PC-3 (cell line): ENCODE data around the gene ADO. TPM values are rescaled to one million over a fixed set of nuclear protein-coding genes. Genes with fewer than 3 reads are reported as not detected.

ENCODE experiments used
- ATAC-seq: fragments of 200-7000 bp; cut with Tn5 transposase; 2 replicates; pipeline ENCODE4 v1.9.1; 2020; ENCODE audit warnings: mild to moderate bottlenecking, moderate library complexity
- BruUV-seq: library from RNA; stranded (reverse); fragments of 400-500 nt; replicated peaks from 2 replicates; lab custom pipeline; 2021; lab: Mats Ljungman, UMichigan
- CTCF ChIA-PET: fragments of 300-600 bp; sonication (Branson Sonifier 250); formaldehyde crosslinking; loops from one replicate; lab custom pipeline; 2022; ENCODE audit warnings: antibody characterized with exemption; lab: Charles Lee
- POLR2A ChIA-PET: fragments of 300-600 bp; sonication (Branson Sonifier 250); formaldehyde crosslinking; loops from one replicate; lab custom pipeline; 2022; ENCODE audit warnings: antibody characterized with exemption; ENCODE audit not compliant: unreplicated experiment; lab: Charles Lee
- DNase-seq: peaks from one replicate; pipeline ENCODE4 v3.0.0-alpha.2; 2015
- H2AFZ ChIP-seq: fragments of 300-600 bp; sonication (generic); 2 replicates; pipeline ENCODE4 v1.6.0; 2016; ENCODE audit warnings: antibody characterized with exemption, low read length
- H3F3A ChIP-seq: fragments of 300-600 bp; sonication (generic); one replicate; pipeline ENCODE4 v1.6.0; 2017; ENCODE audit warnings: antibody characterized with exemption, low read length, control low read depth, mild to moderate bottlenecking; ENCODE audit not compliant: unreplicated experiment
- H3K27ac ChIP-seq: fragments of 300-600 bp; sonication (generic); 2 replicates; pipeline ENCODE4 v1.5.1; 2016; ENCODE audit warnings: mild to moderate bottlenecking, low read length
- H3K27me3 ChIP-seq: fragments of 300-600 bp; sonication (generic); 2 replicates; pipeline ENCODE4 v1.6.1; 2016; ENCODE audit warnings: low read length, mixed read lengths
- H3K36me3 ChIP-seq: fragments of 300-600 bp; sonication (generic); 2 replicates; pipeline ENCODE4 v1.6.1; 2016; ENCODE audit warnings: low read depth, mixed run types, low read length, mixed read lengths
- H3K4me1 ChIP-seq: fragments of 300-600 bp; sonication (generic); 2 replicates; pipeline ENCODE4 v1.5.1; 2016; ENCODE audit warnings: low read length; ENCODE audit not compliant: insufficient read depth
- H3K4me2 ChIP-seq: fragments of 300-600 bp; sonication (generic); 2 replicates; pipeline ENCODE4 v1.6.0; 2016; ENCODE audit warnings: low read length
- H3K4me3 ChIP-seq: fragments of 300-600 bp; sonication (generic); 2 replicates; pipeline ENCODE4 v1.5.1; 2016; ENCODE audit warnings: mild to moderate bottlenecking, low read length, mixed read lengths
- H3K79me2 ChIP-seq: fragments of 300-600 bp; sonication (generic); 2 replicates; pipeline ENCODE4 v1.6.1; 2017; ENCODE audit warnings: low read length, mixed read lengths
- H3K9ac ChIP-seq: fragments of 300-600 bp; sonication (generic); 2 replicates; pipeline ENCODE4 v1.6.0; 2016; ENCODE audit warnings: mild to moderate bottlenecking, low read length
- H3K9me2 ChIP-seq: fragments of 300-600 bp; sonication (generic); replicated peaks from 2 replicates; pipeline ENCODE4 v1.6.1; 2016; ENCODE audit warnings: mixed run types, low read length, mixed read lengths
- H3K9me3 ChIP-seq: fragments of 300-600 bp; sonication (generic); 2 replicates; pipeline ENCODE4 v1.6.1; 2016; ENCODE audit warnings: low read length, mixed read lengths
- H4K20me1 ChIP-seq: fragments of 300-600 bp; sonication (generic); 2 replicates; pipeline ENCODE4 v1.6.1; 2016; ENCODE audit warnings: low read length, mixed read lengths
- EZH2 ChIP-seq: fragments of 300-600 bp; sonication (generic); IDR thresholded peaks from one replicate; pipeline ENCODE4 v1.6.1; 2017; ENCODE audit warnings: antibody characterized with exemption, mild to moderate bottlenecking, low read length; ENCODE audit not compliant: unreplicated experiment
- EZH2phosphoT487 ChIP-seq: fragments of 300-600 bp; sonication (generic); IDR thresholded peaks from 2 replicates; pipeline ENCODE4 v1.6.1; 2018; ENCODE audit warnings: mild to moderate bottlenecking, antibody characterized with exemption, low read length, borderline replicate concordance
- intact Hi-C: fragments of 100-400 bp; cut with micrococcal nuclease; formaldehyde crosslinking; loops from 2 replicates; pipeline ENCODE4 v1.9.0; 2023
- total RNA-seq: library from RNA; depleted of rRNA; stranded (reverse); fragments of >200 nt; gene quantifications from 2 replicates; pipeline ENCODE4 v1.2.3, GENCODE V29; 2014
- TF ChIP-seq, protein P1 (sequence below): fragments of 300-600 bp; sonication (generic); conservative IDR thresholded peaks from 2 replicates; pipeline ENCODE4 v1.5.1; 2017; ENCODE audit warnings: antibody characterized with exemption, low read depth, mild to moderate bottlenecking, low read length

Gene ADO
- total RNA-seq, 1 experiment from 2014 or later: 107 TPM

DNA sequence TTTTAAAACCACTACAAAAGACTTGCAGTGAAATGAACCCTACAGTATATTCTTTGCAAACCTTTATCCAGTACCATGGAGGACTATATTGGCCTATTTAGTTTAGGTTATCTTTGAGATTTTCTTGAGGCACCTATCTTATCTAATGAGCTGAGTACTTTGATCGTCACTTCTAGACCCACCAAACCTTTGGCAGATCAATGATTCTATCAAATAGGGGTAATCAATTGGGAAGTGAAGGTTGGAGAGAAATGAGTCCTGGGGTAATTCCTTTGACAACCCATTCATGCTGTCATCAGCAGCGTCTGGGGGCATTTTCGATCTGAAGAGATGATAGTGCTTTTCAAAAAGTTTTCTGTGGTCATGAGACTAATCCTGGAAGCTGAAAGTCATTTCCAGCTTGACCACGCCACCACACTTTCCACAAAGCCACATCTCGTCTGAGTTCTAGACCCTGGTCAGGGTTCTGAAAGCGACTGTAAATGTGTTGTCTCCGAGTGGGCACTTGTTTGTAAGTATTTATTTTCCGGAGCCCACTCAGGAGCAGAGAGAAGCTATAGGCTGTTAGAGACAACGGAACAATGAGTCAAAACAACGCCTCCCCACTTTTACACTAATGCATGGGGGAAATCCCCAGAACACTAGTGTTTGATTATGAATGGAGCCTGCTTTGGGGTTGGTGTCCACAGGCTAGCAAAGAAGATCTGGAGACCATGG lies 6.8 kb downstream of the ADO start:
- Histone ChIP-seq H4K20me1 (peaks cover 34% of the 10 kb centered on the region), H3K27ac (no peak overlapping the region), H3F3A (no peaks in the 10 kb centered on the region), H3K27me3 (no peaks in the 10 kb centered on the region), H3K9ac (no peak overlapping the region), H2AFZ (no peak overlapping the region), H3K36me3 (peaks cover 24% of the 10 kb centered on the region), H3K4me2 (no peak overlapping the region), H3K79me2 (peaks cover 43% of the 10 kb centered on the region), H3K9me3 (no peaks in the 10 kb centered on the region), H3K4me3 (no peak overlapping the region), H3K4me1 (peaks cover 31% of the 10 kb centered on the region), H3K9me2 (no peaks in the 10 kb centered on the region)
- ATAC-seq (no peak), DNase-seq (no peak)
- BruUV-seq: no TSS peak
- ChIA-PET POLR2A (no interaction called here), CTCF (interaction anchor here (0.6 kb wide), 1 partner anchor 60 kb away, joined by 3 read pairs; no protein-coding TSS in a partner anchor)
- TF ChIP-seq EZH2phosphoT487 (no peak), EZH2 (no peak)
- TF ChIP-seq, protein P1, sequence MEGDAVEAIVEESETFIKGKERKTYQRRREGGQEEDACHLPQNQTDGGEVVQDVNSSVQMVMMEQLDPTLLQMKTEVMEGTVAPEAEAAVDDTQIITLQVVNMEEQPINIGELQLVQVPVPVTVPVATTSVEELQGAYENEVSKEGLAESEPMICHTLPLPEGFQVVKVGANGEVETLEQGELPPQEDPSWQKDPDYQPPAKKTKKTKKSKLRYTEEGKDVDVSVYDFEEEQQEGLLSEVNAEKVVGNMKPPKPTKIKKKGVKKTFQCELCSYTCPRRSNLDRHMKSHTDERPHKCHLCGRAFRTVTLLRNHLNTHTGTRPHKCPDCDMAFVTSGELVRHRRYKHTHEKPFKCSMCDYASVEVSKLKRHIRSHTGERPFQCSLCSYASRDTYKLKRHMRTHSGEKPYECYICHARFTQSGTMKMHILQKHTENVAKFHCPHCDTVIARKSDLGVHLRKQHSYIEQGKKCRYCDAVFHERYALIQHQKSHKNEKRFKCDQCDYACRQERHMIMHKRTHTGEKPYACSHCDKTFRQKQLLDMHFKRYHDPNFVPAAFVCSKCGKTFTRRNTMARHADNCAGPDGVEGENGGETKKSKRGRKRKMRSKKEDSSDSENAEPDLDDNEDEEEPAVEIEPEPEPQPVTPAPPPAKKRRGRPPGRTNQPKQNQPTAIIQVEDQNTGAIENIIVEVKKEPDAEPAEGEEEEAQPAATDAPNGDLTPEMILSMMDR: no peak
- intact Hi-C loops: no loop called here

DNA sequence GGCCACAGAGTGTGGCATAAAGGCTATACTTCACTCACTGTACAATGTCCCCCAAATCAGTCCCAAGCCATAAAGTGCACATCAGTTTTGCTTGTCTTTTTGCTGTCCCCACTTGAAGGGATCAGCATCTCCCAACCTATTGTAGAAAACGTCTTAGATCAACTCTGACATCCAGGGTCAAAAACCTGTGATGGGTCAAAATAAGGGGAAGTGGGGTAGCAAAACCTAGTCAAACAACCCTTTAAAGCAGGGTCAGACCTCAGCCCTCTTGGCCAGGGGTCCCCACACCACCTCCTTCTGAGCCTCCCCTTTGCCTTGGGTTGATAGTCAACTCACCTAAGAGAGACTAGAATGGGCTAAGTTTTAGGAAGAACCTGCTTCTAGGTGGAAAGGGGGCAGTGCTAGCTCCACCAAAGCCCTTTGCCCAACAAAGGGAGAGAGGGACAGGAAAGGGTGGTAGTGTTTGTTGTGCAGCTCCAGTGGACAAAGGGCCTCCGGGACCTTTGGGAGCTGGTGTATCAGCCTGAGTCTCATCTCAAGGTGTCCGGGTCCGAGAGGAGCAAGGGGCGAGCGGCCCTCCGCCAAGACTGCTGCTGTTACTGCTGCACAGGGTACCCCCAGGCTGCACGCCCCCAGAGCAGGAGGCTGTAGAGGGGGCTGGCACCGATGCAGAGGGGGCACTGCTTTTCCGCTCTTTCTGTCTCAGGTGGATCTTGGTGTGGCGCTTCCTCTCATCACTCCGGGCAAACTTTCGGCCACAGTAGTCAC lies 8.3 kb downstream of the ADO start:
- intact Hi-C loops: no loop called here
- CTCF ChIA-PET: no interaction called here

More for the DNA sequence above, 8.3 kb downstream of the ADO start:
- Histone ChIP-seq H3K4me3 (no peak overlapping the region), H3K4me2 (no peak overlapping the region), H2AFZ (no peak overlapping the region), H4K20me1 (peaks cover 18% of the 10 kb centered on the region), H3K9me2 (no peaks in the 10 kb centered on the region), H3K27ac (no peak overlapping the region), H3K4me1 (peaks cover 19% of the 10 kb centered on the region), H3K36me3 (peaks cover 10% of the 10 kb centered on the region), H3K9ac (no peak overlapping the region), H3K9me3 (no peaks in the 10 kb centered on the region), H3F3A (no peaks in the 10 kb centered on the region), H3K79me2 (peaks cover 27% of the 10 kb centered on the region), H3K27me3 (no peaks in the 10 kb centered on the region)
- TF ChIP-seq EZH2 (no peak), EZH2phosphoT487 (no peak)
- TF ChIP-seq, protein P1: no peak
- POLR2A ChIA-PET: no interaction called here
- BruUV-seq: no TSS peak
- no peak for DNase-seq
- no peak for ATAC-seq
